Hepatocyte (in vitro differentiated cells): ENCODE measurements around the gene GOLPH3L. TPM values are rescaled to one million over a fixed set of nuclear protein-coding genes. Genes with fewer than 3 reads are reported as not detected.
"Not testable (repeated sequence)": the region's sequence is repeated elsewhere in the genome, so short reads cannot be mapped to it uniquely, and the experiment has no call there.

Experiments
- DNase-seq: peaks from one replicate; pipeline ENCODE4 v3.0.0-alpha.2; 2016; ENCODE audit warnings: low spot score
- H2AFZ ChIP-seq: fragments of 200-600 bp; sonication (generic); 2 replicates; pipeline ENCODE4 v1.6.0; 2016; ENCODE audit warnings: antibody characterized with exemption, mild to moderate bottlenecking
- H3K27ac ChIP-seq: fragments of 200-600 bp; sonication (generic); 2 replicates; pipeline ENCODE4 v1.5.1; 2016; ENCODE audit warnings: mild to moderate bottlenecking
- H3K27me3 ChIP-seq: fragments of 200-600 bp; sonication (generic); 2 replicates; pipeline ENCODE4 v1.6.1; 2016
- H3K36me3 ChIP-seq: fragments of 200-600 bp; sonication (generic); replicated peaks from 2 replicates; pipeline ENCODE4 v1.5.1; 2016; ENCODE audit warnings: low read depth; ENCODE audit not compliant: insufficient read depth
- H3K4me1 ChIP-seq: fragments of 200-600 bp; sonication (generic); 2 replicates; pipeline ENCODE4 v1.5.1; 2016; ENCODE audit warnings: mild to moderate bottlenecking, moderate library complexity; ENCODE audit not compliant: insufficient read depth
- H3K4me2 ChIP-seq: fragments of 200-600 bp; sonication (generic); 2 replicates; pipeline ENCODE4 v1.6.0; 2016
- H3K4me3 ChIP-seq: fragments of 200-600 bp; sonication (generic); 2 replicates; pipeline ENCODE4 v1.5.1; 2016; ENCODE audit warnings: mild to moderate bottlenecking
- H3K79me2 ChIP-seq: fragments of 200-600 bp; sonication (generic); 2 replicates; pipeline ENCODE4 v1.6.0; 2017; ENCODE audit warnings: mild to moderate bottlenecking
- H3K9me2 ChIP-seq: fragments of 200-600 bp; sonication (generic); replicated peaks from 2 replicates; pipeline ENCODE4 v1.6.0; 2017; ENCODE audit warnings: mild to moderate bottlenecking; ENCODE audit not compliant: insufficient read depth
- H3K9me3 ChIP-seq: fragments of 200-600 bp; sonication (generic); 2 replicates; pipeline ENCODE4 v1.5.1; 2016; ENCODE audit warnings: low read depth, mild to moderate bottlenecking
- H4K20me1 ChIP-seq: fragments of 200-600 bp; sonication (generic); 2 replicates; pipeline ENCODE4 v1.6.0; 2016; ENCODE audit warnings: mild to moderate bottlenecking; ENCODE audit not compliant: insufficient read depth, poor library complexity, severe bottlenecking
- CTCF ChIP-seq: fragments of 200-600 bp; sonication (generic); IDR thresholded peaks from 2 replicates; pipeline ENCODE4 v1.5.1; 2016; ENCODE audit warnings: antibody characterized with exemption, mild to moderate bottlenecking; ENCODE audit not compliant: poor library complexity
- EZH2 ChIP-seq: fragments of 200-600 bp; sonication (generic); IDR thresholded peaks from 2 replicates; pipeline ENCODE4 v1.6.1; 2016; ENCODE audit warnings: antibody characterized with exemption, mild to moderate bottlenecking, borderline replicate concordance
- EZH2phosphoT487 ChIP-seq: fragments of 200-600 bp; sonication (generic); IDR thresholded peaks from one replicate; pipeline ENCODE4 v1.6.1; 2018; ENCODE audit warnings: antibody characterized with exemption, mild to moderate bottlenecking, low read depth, moderate library complexity; ENCODE audit not compliant: unreplicated experiment, severe bottlenecking
- WGBS: methylation state at CpG from one replicate; pipeline ENCODE4 v1.1.6; 2016; ENCODE audit warnings: low lambda C conversion rate; ENCODE audit errors: missing lambda C conversion rate; 5-methylcytosine and 5-hydroxymethylcytosine counted together
- polyA plus RNA-seq: library from polyadenylated mRNA; unstranded; fragments of >200 nt; fragmentation: Nextera tagmentation; extraction: Ambion mirVana; gene quantifications from 2 replicates; pipeline ENCODE4 v1.2.1, GENCODE V29; 2016
- total RNA-seq: library from RNA; depleted of rRNA; stranded (reverse); fragments of >200 nt; gene quantifications from 2 replicates; pipeline ENCODE4 v1.2.3, GENCODE V29; 2014

The GOLPH3L gene
- total and polyA plus RNA-seq, 2 experiments from 2014 or later: 20.8 to 21.8 TPM

GRCh38 chr1:150610576-150610975 is 86.4 kb downstream of the GOLPH3L start:
- Histone ChIP-seq H3K27ac (peak overlapping the region; percentile 92), H3K4me2 (peak overlapping the region; percentile 29), H3K4me1 (peaks cover 12% of the 10 kb centered on the region)

GRCh38 chr1:150609732-150610131 is 87.2 kb downstream of the GOLPH3L start:
- H3K4me1 ChIP-seq: peaks cover 12% of the 10 kb centered on the region
- no peaks in the 10 kb centered on the region for H3K36me3 ChIP-seq
- no peaks in the 10 kb centered on the region for H3K9me3 ChIP-seq
- no peak overlapping the region for H3K4me3 ChIP-seq
- H3K27me3 ChIP-seq: no peaks in the 10 kb centered on the region
- no peak overlapping the region for H3K4me2 ChIP-seq
- WGBS: 76% methylated on average over 2 of the region's 2 CpGs
- DNase-seq: no peak
- H3K27ac ChIP-seq: peak overlapping the region; percentile 92
- H3K79me2 ChIP-seq: peaks cover 30% of the 10 kb centered on the region
- no peak overlapping the region for H2AFZ ChIP-seq
- TF ChIP-seq CTCF (no peak), EZH2 (no peak), EZH2phosphoT487 (no peak)
- H3K9me2 ChIP-seq: no peaks in the 10 kb centered on the region
- no peaks in the 10 kb centered on the region for H4K20me1 ChIP-seq

More at GRCh38 chr1:150610576-150610975, 86.4 kb downstream of the GOLPH3L start:
- Histone ChIP-seq H2AFZ (no peak overlapping the region), H4K20me1 (no peaks in the 10 kb centered on the region), H3K9me3 (no peaks in the 10 kb centered on the region), H3K4me3 (no peak overlapping the region), H3K36me3 (no peaks in the 10 kb centered on the region), H3K79me2 (peaks cover 30% of the 10 kb centered on the region), H3K9me2 (no peaks in the 10 kb centered on the region), H3K27me3 (no peaks in the 10 kb centered on the region)
- DNase-seq: no peak
- WGBS: 98% methylated on average over 4 of the region's 4 CpGs
- TF ChIP-seq CTCF (no peak), EZH2 (no peak), EZH2phosphoT487 (no peak)

GRCh38 chr1:150606463-150607142 is 90.4 kb downstream of the GOLPH3L start:
- Histone ChIP-seq H3K9me3 (no peaks in the 10 kb centered on the region), H3K79me2 (peaks cover 30% of the 10 kb centered on the region), H2AFZ (no peak overlapping the region), H3K27ac (no peak overlapping the region), H3K4me2 (no peak overlapping the region), H3K36me3 (no peaks in the 10 kb centered on the region), H3K9me2 (no peaks in the 10 kb centered on the region), H3K27me3 (no peaks in the 10 kb centered on the region), H4K20me1 (no peaks in the 10 kb centered on the region), H3K4me1 (peaks cover 11% of the 10 kb centered on the region), H3K4me3 (no peak overlapping the region)
- WGBS: 87% methylated on average over 7 of the region's 7 CpGs
- no peak for TF ChIP-seq EZH2
- TF ChIP-seq CTCF: no peak
- TF ChIP-seq EZH2phosphoT487: no peak
- DNase-seq: no peak

GRCh38 chr1:150605451-150605731 is 91.6 kb downstream of the GOLPH3L start:
- not testable (repeated sequence) for H2AFZ ChIP-seq, H3K27me3 ChIP-seq, H3K9me2 ChIP-seq, H3K4me1 ChIP-seq, H3K4me3 ChIP-seq, H4K20me1 ChIP-seq, H3K9me3 ChIP-seq, H3K36me3 ChIP-seq, H3K4me2 ChIP-seq, DNase-seq
- Histone ChIP-seq H3K27ac (peak overlapping the region; percentile 90), H3K79me2 (peaks cover 27% of the 10 kb centered on the region)
- 100% methylated on average over 3 of the region's 3 CpGs for WGBS
